ENCODE results near the gene C9orf40. TPM values are rescaled to one million over a fixed set of nuclear protein-coding genes. Genes with fewer than 3 reads are reported as not detected.

C9orf40 gene
- total RNA-seq, 1 donor from 2014 or later: 15.2 TPM

DNA sequence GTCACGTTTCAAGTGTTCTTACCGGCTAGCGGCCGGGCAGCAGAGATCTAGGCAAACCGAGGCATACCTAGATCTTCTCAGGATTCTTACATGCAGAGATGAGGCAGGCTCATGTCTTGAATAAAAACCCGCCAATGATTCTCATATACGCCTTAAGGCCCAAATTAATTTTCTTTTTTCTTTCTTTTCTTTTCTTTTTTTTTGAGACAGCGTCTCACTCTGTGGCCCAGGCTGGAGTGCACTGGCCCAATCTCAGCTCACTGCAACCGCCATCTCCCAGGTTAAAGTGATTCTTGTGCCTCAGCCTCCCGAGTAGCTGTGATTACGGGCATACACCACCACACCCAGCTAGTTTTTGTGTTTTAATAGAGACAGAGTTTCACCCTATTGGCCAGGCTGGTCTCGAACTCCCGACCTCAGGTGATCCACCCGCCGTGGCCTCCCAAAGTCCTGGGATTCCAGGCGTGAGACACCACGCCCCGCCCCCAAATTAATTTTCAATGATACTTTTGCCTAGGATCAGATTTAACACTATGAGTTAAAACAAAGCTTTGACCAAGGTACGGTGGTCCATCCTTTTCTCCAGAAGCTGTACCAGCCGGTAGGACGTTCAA is 1.5 kb downstream of the C9orf40 start:
- intact Hi-C loops (cut with DNase I): no loop called here
- Histone ChIP-seq H3K4me3 (peak overlapping the region; percentile 80 to 89), H3K36me3 (no peaks in the 10 kb centered on the region), H3K27ac (peak overlapping the region; percentile 97 to 98), H3K27me3 (no peaks in the 10 kb centered on the region), H3K9me3 (no peaks in the 10 kb centered on the region), H3K4me1 (no peaks in the 10 kb centered on the region)
- DNase-seq (ENCODE audit: low spot score in 2 of 2): no peak
- TF ChIP-seq, protein P1, sequence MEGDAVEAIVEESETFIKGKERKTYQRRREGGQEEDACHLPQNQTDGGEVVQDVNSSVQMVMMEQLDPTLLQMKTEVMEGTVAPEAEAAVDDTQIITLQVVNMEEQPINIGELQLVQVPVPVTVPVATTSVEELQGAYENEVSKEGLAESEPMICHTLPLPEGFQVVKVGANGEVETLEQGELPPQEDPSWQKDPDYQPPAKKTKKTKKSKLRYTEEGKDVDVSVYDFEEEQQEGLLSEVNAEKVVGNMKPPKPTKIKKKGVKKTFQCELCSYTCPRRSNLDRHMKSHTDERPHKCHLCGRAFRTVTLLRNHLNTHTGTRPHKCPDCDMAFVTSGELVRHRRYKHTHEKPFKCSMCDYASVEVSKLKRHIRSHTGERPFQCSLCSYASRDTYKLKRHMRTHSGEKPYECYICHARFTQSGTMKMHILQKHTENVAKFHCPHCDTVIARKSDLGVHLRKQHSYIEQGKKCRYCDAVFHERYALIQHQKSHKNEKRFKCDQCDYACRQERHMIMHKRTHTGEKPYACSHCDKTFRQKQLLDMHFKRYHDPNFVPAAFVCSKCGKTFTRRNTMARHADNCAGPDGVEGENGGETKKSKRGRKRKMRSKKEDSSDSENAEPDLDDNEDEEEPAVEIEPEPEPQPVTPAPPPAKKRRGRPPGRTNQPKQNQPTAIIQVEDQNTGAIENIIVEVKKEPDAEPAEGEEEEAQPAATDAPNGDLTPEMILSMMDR (IDR thresholded peaks at IDR 0.05): no peak

DNA sequence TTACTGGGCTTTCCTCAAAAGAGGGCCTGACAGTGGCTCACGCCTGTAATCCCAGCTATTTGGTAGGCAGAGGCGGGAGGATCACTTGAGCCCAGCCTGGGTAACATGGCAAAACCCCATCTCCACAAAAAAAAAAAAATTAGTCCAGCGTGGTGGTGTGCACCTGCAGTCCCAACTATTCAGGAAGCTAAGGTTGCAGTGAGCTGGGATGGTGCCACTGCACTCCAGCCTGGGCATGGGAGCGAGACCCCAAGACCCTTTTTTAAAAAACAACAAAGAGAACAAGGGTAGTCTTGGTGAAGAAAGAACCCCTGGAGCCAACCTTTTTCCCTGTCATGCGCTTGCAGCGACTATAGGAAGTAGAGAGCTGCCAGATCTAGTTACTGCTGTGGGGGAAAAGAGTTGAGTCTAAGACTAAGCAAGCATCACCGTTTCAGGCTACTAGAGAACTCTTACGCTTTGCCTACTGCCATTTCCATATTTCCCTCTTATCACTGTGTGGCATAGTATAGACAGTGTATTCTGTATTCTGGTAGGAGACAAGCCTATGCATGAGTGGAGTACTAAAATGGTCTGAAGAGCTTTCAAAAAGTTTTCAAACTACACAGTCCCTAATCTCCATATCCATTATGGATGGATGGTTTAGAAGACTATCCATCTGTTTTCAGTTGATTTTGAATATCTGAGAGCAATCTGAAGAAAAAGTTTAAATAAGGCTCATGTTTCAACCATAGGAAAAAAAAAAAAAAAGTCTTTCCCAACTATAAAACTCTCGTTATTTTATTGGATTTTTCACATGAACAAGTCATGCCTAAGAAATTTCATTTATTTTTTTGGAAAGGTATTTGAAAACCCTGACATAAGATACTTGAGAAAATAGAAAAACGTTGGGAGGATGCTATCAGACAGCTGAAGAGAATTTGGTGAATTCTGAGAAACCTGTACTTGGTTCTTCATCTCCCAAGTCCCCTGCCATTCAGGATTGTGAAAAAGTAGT is 2.6 kb downstream of the C9orf40 start:
- H3K4me3 ChIP-seq: no peak overlapping the region
- no peaks in the 10 kb centered on the region for H3K27me3 ChIP-seq
- DNase-seq (ENCODE audit: low spot score in 2 of 2): no peak
- TF ChIP-seq, protein P1 (IDR thresholded peaks at IDR 0.05): no peak
- no peaks in the 10 kb centered on the region for H3K9me3 ChIP-seq
- intact Hi-C loops (cut with DNase I): no loop called here
- H3K4me1 ChIP-seq: no peaks in the 10 kb centered on the region
- H3K27ac ChIP-seq: no peak overlapping the region
- no peaks in the 10 kb centered on the region for H3K36me3 ChIP-seq

DNA sequence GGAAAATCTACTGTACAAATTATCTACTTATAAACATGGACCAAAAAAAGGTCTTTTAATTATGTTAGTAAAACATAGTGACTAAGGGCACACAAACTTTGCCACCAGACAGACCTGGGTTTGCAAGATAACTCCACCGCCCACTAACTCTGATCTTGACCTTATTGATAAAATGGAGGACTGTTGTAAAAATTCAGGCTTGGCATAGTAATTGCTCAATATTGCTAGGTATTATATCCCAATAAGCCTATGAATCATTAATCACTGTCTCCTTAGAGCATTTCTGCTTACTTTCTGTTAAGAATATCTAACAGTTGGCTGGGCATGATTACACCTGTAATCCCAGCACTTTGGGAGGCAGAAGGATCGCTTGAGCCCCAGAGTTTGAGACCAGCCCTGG is 3.8 kb downstream of the C9orf40 start:
- no peak for DNase-seq (ENCODE audit: low spot score in 2 of 2)
- TF ChIP-seq, protein P1 (IDR thresholded peaks at IDR 0.05): no peak
- intact Hi-C loops (cut with DNase I): no loop called here
- Histone ChIP-seq H3K27ac (no peak overlapping the region), H3K4me3 (no peak overlapping the region), H3K36me3 (no peaks in the 10 kb centered on the region), H3K9me3 (no peaks in the 10 kb centered on the region), H3K4me1 (no peaks in the 10 kb centered on the region), H3K27me3 (no peaks in the 10 kb centered on the region)

DNA sequence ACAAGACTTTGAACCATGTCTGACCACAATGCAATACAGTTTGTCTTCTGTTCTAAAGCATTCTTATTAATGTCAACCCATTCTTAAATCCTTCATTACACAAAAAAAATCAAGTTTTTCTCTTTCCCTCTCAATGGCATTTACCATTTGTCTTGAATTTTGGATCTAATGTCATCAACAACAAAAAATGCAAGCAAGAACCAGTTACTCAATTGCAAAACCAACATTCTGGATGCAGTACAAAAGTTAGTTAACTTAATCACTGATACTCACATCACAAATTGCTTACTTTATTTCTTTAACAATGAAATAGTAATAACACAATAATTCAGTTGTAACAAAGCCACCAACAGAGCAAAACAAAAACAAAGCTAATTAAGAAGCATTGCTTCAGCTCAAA is 6.0 kb downstream of the C9orf40 start:
- no peak overlapping the region for H3K4me3 ChIP-seq
- TF ChIP-seq, protein P1 (IDR thresholded peaks at IDR 0.05): no peak

DNA sequence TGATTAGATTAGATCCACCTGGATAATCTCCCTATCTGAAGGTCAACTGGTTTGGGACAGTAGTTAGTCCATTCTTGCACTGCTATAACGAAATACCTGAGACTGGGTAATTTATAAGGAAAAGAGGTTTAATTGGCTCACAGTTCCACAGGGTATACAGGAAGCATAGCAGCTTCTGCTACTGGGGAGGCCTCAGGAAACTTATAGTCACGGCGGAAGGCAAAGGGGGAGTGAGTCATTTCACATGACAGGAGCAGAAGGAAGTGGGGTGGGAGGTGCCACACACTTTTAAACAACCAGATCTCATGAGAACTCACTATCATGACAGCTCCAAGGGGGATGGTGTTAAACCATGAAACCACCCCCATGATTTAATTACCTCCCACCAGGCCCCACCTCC is 9.9 kb downstream of the C9orf40 start:
- Histone ChIP-seq H3K9me3 (no peaks in the 10 kb centered on the region), H3K36me3 (no peaks in the 10 kb centered on the region), H3K4me1 (no peaks in the 10 kb centered on the region), H3K4me3 (no peak overlapping the region), H3K27ac (no peak overlapping the region), H3K27me3 (no peaks in the 10 kb centered on the region)
- no peak for DNase-seq (ENCODE audit: low spot score in 2 of 2)
- intact Hi-C loops (cut with DNase I): no loop called here
- TF ChIP-seq, protein P1 (IDR thresholded peaks at IDR 0.05): no peak

More for the DNA sequence above, 6.0 kb downstream of the C9orf40 start:
- Histone ChIP-seq H3K27me3 (no peaks in the 10 kb centered on the region), H3K36me3 (no peaks in the 10 kb centered on the region), H3K4me1 (no peaks in the 10 kb centered on the region), H3K27ac (no peak overlapping the region), H3K9me3 (no peaks in the 10 kb centered on the region)
- intact Hi-C loops (cut with DNase I): no loop called here
- DNase-seq (ENCODE audit: low spot score in 2 of 2): no peak

All from ascending aorta (tissue), 2 donors.